HG03196 (cell line): ENCODE results near the gene HIC2.
"Not testable (repeated sequence)": the region's sequence is repeated elsewhere in the genome, so short reads cannot be mapped to it uniquely, and the experiment has no call there.

Experiments used
- ATAC-seq: cut with Tn5 transposase; IDR thresholded peaks from one replicate; pipeline ENCODE4 v1.9.1; 2021; ENCODE audit not compliant: unreplicated experiment

The HIC2 gene

DNA sequence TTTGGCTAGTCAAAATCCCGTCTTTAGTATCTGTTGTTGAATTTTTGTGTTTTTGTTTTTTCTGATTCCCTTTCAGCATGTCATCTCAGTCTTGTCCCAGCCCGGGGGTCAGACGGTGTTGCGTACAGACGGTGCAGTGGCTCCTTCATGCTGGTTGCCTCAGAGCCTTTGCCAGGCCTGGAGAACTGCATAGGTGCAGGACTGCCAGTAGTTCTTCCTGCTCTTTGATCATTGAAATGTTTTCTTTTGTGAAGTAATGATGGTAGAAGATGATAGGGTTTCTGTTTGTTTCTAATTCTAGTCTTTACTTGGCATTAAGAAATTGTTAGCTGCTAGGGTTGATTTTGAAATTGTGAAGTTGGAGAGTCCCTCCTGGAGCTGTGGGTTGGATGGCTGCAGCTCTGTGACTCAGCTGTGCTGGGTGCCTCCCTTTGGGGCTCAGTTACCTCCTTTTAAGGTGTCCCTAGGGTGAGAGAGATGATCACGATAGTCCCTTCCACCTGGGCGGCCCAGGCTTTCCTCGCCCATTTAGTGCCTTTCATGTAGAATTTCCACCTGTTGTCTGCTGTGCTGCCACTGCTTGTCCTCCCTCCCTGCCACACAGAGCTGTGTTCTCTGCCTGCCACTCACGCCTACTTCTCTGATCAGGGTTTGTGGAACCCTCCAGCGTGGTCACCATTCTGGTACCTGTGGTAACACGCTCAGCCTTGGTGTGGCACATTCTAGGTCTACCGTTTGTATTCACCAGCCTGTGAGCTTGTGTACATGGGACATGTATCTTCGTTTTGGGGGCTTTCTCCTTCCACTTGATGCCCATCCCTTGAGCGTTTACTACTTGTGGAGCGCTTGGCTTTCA lies 17.4 kb downstream of the HIC2 start:
- not testable (repeated sequence) for ATAC-seq

DNA sequence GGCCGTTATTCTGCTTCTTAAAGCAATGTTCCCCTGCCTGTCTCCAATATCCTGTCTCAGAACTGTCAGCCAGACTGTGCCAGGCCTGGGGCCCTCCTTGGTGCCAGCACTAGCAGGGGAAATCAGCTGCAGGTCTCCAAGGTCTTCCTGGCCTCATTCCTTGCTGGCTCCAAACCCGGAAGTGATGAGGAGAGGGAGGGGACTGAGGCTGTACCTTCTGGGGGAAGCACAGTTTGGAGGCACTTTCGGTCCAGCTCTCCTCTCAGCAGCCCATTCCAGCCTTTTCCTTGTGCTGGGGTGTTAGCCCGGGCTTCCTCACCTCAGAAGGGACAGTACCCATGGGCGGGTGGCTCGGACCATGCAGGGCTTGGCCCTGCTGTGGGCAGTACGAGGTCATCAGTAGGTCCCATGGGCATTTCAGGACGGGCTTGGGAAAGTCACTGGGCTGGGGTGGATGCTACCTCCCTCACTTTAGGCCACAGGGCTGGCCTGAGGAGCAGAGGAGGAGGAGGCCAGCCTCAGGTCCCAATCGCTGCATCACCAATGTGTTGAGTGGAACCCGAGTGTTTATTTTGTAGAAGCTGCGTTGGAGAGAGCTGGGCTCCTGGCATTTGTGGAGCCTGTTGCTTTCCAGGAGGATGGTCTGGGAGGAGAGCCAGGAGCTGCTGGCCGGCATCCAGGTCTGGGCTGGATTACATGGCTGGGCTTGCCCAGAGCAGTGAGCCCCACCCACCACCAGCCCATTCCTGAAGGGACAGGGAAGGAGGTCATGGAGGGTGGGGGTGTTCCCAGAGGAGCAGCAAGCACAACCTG lies 19.0 kb downstream of the HIC2 start:
- not testable (repeated sequence) for ATAC-seq

DNA sequence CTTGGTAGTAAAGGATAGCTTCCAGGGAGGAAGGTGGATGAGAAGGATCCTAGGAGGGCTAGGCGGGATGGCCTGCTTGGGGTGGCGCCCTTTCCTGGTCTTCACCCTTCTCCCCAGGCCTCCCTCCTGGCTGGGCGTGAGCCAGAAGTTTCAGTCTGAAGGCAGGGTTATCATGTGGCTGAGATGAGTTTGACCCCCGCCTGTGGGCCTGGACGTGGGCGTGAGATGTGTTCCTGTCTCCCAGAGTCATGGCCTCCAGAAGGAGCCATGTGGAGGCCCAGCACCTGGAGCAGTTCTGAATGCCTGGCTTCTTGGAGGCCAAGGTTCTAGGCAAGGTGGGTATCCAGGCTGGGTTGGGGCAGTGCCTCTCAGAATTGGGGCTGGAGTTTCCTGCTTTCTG lies 20.8 kb downstream of the HIC2 start:
- ATAC-seq: not testable (repeated sequence)

GRCh38 chr22:21440018-21440636 lies 23.0 kb downstream of the HIC2 start:
- ATAC-seq: not testable (repeated sequence)

DNA sequence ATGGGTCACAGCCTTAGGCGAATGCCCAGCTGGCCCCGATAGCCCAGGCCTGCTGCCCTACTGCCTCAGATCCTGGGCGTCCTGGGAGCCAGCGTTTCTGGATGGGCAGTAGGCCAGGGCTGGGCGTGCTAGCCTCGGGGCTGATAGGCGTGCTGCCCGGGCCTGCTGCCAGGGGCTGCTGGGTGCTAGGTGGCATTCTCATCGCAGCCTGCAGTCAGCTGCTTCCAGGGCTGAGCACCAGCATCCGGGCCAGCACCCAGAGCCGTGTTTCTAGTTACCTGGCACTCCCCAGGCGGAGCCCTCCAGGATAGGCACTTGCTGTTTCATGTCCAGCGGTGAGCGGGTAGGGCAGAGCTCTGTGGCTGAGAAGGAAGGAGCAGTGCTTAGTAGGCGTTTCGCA lies 23.5 kb downstream of the HIC2 start:
- not testable (repeated sequence) for ATAC-seq

GRCh38 chr22:21441170-21441569 lies 24.0 kb downstream of the HIC2 start:
- ATAC-seq: not testable (repeated sequence)

DNA sequence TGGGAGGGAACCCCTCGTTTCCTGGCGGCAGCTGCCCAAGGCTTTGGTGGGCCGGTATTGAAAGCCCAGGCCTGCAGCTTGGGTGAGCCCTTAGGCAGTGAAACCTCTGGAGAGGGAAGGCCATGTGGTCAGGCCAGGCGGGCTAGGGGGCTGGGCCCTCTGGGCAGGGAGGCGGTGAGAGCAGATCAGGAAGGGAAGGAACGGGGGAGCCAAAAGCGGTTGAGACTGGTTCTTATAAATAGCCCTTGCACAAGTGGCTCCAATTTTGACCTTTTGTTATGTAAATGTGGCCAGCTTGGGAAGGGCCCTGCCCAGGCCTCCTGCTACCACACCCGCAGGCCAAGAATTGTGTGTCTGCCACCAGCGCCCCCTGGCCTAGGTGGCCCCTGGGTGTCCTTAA lies 25.0 kb downstream of the HIC2 start:
- ATAC-seq: not testable (repeated sequence)

GRCh38 chr22:21442646-21443045 lies 25.5 kb downstream of the HIC2 start:
- ATAC-seq: not testable (repeated sequence)

GRCh38 chr22:21443057-21443734 lies 26.0 kb downstream of the HIC2 start:
- ATAC-seq: no peak

DNA sequence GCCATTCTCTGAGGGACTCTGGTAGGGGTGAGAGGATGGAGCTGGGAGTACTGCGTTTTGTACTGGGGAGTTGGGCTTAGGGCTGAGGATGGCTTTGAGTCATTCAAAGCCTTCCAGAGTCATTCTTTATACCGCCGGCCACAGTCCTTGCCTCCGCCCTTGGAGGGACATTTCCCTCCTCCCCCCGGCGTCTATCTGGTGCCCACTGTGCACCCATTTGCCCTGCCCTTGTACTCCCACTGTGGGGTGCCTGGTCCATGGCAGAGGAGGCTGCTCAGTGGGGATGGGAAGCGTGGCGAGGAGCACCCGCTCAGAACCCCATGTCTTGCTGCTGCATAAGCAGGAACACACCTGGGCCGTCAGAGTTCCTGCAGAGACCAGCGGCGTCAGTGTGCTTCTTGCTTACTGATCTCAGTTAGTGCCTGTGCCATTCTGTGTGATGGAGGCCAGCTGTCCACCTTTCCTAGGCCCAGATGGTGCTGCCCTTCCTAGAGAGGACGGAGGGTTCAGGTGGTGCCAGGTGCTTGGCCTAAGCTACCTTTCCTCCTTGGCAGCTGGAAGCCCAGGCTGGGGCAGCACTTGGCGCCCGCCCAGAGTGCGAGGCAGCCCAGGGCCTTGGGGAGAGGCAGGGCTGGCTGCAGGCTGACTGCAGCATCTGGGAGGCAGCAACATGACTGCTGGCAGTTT lies 26.7 kb downstream of the HIC2 start:
- ATAC-seq: no peak

DNA sequence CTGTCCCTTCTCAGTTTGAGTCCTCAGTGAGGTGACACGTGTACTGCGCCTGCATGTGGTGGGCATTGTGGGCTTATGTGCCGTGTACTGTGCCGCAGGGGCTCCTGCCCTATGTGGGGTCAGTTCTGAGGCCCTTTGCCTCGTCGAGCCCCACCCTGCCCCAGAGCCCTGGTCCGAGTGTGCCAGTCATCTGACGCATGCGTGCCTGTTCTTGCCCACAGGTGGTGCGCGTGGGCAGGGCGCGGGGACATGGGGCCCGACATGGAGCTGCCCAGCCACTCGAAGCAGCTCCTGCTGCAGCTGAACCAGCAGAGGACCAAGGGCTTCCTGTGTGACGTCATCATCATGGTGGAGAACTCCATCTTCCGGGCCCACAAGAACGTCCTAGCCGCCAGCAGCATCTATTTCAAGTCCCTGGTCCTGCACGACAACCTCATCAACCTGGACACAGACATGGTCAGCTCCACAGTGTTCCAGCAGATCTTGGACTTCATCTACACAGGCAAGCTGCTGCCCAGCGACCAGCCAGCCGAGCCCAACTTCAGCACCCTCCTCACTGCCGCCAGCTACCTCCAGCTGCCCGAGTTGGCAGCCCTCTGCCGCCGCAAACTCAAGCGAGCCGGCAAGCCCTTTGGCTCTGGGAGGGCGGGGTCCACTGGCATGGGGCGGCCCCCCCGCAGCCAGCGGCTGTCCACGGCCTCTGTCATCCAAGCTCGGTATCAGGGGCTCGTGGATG lies 27.7 kb downstream of the HIC2 start:
- no peak for ATAC-seq

GRCh38 chr22:21445437-21446127 lies 28.4 kb downstream of the HIC2 start:
- no peak for ATAC-seq

- no peak for ATAC-seq
Measured at GRCh38 chr22:21446128-21446826, 29.1 kb downstream of the HIC2 start.

DNA sequence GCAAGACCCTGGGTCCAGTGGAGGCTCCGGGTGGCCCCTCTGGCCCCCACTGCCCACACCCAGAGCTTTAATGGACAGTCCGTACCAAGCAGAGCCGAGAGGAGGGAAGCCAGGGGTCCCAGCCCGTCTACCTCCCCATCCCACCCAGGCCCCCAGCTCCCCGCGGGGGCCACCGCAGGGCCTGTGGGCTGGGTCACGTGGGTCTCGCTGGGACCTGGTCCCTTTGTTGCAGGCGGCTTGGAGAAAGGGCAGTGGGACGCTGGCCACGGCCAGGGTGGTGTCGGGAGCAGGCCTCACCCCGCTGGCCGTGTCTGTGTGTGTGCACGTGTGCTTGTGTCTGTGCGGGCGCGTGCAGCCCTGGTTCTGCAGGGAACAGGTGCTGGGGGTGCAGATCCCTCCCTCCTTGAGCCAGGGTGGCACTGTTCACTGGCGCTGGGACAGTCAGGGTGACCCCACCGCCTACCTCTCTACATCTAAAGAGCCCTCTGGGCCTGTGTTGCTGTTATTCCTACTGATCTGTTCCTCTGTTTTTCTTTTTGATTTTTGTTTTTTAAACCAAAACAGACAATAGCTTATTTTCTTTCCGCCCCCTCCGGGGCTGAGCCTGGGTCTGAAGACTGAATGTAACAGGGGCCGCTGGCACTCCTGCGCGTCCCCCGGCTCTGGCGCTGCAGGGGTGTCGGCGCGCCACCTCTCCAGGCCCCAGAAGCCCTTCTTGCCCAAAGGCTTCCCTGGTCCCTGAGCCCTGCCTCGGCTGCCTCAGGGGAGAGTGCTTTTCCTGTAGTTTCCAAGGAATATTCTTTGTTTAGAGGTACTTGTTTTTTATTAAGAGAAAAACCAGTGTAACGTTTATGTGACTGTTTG lies 29.9 kb downstream of the HIC2 start:
- no peak for ATAC-seq

DNA sequence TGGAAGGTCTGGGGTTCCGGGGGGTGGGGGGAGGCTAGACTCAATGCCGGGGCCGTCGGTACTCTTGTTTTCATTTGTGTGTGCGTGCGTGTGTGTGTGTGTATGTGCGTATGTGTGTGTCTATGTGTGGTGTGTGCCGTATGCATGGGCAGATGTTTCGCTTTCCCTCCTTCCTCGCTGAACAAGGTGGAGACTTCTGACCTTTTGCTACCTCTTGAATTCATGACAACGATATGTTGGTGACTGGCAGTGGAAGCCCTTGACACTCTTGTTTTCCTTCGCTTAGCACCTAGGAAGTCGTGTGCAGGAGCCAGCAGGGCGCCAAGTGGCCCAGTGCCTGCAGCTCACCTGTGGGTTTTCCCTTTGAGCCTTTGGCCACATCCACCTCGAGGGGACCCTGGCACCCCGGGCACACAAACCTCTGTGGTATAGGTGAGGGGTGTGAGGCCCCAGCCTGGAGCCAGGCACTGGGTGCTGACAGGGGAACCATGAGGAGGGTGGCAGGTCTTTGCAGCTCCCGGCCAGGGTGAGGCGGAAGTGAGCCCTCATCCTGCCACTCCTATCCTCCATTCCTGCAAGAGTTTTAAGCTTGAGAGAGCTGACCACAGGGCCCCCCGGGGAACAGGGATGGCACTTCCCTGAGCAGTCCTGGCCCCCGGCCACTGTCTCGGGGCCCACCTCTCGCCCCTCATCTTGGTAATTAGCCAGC lies 30.7 kb downstream of the HIC2 start:
- ATAC-seq: no peak

DNA sequence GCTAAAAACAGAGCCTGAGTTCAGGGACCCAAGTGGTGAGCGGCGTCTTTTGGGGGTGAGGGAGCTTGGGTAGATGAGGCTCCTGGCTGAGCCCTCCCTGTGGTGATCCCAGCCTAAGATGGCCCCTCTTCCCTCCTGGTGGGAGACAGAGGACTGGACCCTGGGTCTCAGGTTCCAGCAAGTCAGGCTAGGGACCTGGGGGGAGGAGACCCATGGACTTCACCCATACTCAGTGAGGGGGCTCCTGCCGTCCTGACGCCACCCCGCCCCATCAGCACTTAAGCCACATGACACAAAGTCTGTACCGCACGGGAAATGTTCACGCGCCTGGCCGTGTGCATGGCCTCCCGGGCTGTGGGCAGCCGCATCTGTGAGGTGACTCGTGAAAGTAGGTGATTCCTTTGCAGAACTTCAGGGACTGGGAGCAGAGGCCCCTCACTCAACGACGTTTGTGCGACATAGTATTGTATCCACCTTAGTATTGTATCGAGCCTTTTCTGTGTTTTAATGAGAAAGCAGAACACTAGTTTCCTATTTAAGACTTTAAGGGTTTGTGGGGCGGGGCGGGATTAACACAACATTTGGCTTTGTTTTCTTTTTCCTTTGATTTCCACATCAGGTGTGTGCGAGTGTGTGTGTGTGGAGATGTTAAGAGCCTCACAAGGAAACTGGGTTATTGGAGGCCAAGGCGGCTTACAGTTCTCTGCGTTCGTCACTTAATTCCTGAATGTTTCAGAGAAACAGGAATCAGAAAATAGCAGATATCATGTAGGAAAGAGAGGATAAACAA lies 31.7 kb downstream of the HIC2 start:
- ATAC-seq: no peak
